Activated naive CD8-positive, alpha-beta T cell treated with anti-CD3 and anti-CD28 coated beads, Interleukin-2, amount 10 ng/mL, durations not matched to agents 7 days and 5 days (primary cell): ENCODE measurements around the gene SF3B5. TPM values are rescaled to one million over a fixed set of nuclear protein-coding genes. Genes with fewer than 3 reads are reported as not detected.

ENCODE experiments used
- ATAC-seq: fragments of 150-1000 bp; cut with Tn5 transposase; one replicate; pipeline ENCODE4 v1.10.0; 2021; ENCODE audit warnings: low read depth, moderate library complexity
- POLR2A ChIA-PET: fragments of 350-600 bp; sonication (Branson Sonifier 250); formaldehyde crosslinking; loops from one replicate; lab custom pipeline; 2021; ENCODE audit warnings: antibody characterized with exemption; lab: Charles Lee
- DNase-seq: peaks from one replicate; pipeline ENCODE4 v3.0.0; 2021
- H3K27ac Mint-ChIP-seq: one replicate; pipeline ENCODE4 v1.8.0; 2022; ENCODE audit warnings: mild to moderate bottlenecking, mixed read lengths
- H3K27me3 Mint-ChIP-seq: one replicate; pipeline ENCODE4 v1.8.0; 2022; ENCODE audit warnings: mild to moderate bottlenecking, moderate library complexity, mixed read lengths
- H3K36me3 Mint-ChIP-seq: one replicate; pipeline ENCODE4 v1.8.0; 2021; ENCODE audit warnings: mild to moderate bottlenecking, mixed read lengths
- H3K4me1 Mint-ChIP-seq: one replicate; pipeline ENCODE4 v1.8.0; 2021; ENCODE audit warnings: mixed read lengths
- H3K4me3 Mint-ChIP-seq: one replicate; pipeline ENCODE4 v1.8.0; 2022; ENCODE audit warnings: mild to moderate bottlenecking, moderate library complexity, mixed read lengths
- H3K9me3 Mint-ChIP-seq: one replicate; pipeline ENCODE4 v1.8.0; 2021; ENCODE audit warnings: mixed read lengths
- total RNA-seq, 2 experiments: library from RNA; stranded (reverse); gene quantifications; one replicate each; pipeline ENCODE4 v1.2.3, GENCODE V29; 2021

The SF3B5 gene
- total RNA-seq, 2 experiments from 2014 or later: 127 to 133 TPM

DNA sequence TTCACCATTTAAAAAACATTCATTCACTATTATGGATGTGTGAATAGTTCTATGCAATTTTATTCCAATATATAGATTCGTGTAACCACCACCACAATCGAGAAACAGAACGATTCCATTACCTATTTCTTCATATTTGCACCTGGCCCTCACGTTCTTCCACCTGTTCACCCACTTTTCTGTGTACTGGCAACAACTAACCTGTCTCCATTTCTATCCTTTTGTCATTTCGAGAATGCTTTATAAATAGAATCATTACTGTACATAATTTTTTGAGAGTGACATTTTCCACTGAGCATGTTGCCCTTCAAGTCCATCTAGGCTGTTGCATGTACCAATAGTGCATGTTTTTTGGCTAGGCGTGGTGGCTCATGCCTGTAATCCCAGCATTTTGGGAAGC lies 31.7 kb upstream of the SF3B5 start:
- no peak for ATAC-seq
- POLR2A ChIA-PET: no interaction called here

DNA sequence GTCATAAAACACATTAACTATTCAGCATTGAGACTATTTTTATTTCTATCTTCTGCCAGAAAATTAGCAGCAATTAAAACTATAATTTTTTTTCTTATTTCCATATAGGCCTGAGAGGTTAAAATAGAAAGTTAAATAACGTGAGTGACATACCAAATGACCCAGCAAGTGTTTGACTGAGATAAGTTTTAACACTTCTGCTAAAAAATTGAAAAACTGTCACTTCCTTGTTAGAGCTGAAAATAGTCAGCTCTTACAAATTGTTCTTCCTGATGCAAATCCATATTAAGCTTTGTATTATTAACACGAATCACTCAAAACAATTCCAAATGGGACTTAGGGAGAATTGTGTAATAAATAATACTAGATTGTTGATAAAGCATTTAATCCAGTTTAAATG lies 28.5 kb upstream of the SF3B5 start:
- H3K36me3 Mint-ChIP-seq: peaks cover 2% of the 10 kb centered on the region
- no peak for DNase-seq
- no peak for ATAC-seq
- no peak overlapping the region for H3K27ac Mint-ChIP-seq
- H3K4me3 Mint-ChIP-seq: no peak overlapping the region
- peaks cover 3% of the 10 kb centered on the region for H3K27me3 Mint-ChIP-seq
- H3K4me1 Mint-ChIP-seq: no peaks in the 10 kb centered on the region
- H3K9me3 Mint-ChIP-seq: no peaks in the 10 kb centered on the region
- POLR2A ChIA-PET: no interaction called here

More for the DNA sequence above, 31.7 kb upstream of the SF3B5 start:
- DNase-seq: no peak
- Mint-ChIP-seq H3K4me1 (peaks cover 6% of the 10 kb centered on the region), H3K36me3 (no peaks in the 10 kb centered on the region), H3K27ac (no peak overlapping the region), H3K27me3 (no peaks in the 10 kb centered on the region), H3K4me3 (no peak overlapping the region), H3K9me3 (no peaks in the 10 kb centered on the region)

GRCh38 chr6:144123421-144123820 lies 28.0 kb upstream of the SF3B5 start:
- ATAC-seq (no peak), DNase-seq (no peak)
- H3K9me3 Mint-ChIP-seq: no peaks in the 10 kb centered on the region
- peaks cover 2% of the 10 kb centered on the region for H3K36me3 Mint-ChIP-seq
- POLR2A ChIA-PET: no interaction called here
- H3K4me3 Mint-ChIP-seq: no peak overlapping the region
- H3K27ac Mint-ChIP-seq: no peak overlapping the region
- no peaks in the 10 kb centered on the region for H3K4me1 Mint-ChIP-seq
- H3K27me3 Mint-ChIP-seq: peaks cover 3% of the 10 kb centered on the region

- POLR2A ChIA-PET: no interaction called here
- Mint-ChIP-seq H3K4me1 (no peaks in the 10 kb centered on the region), H3K27ac (no peak overlapping the region), H3K9me3 (no peaks in the 10 kb centered on the region), H3K36me3 (peaks cover 2% of the 10 kb centered on the region), H3K27me3 (peaks cover 3% of the 10 kb centered on the region), H3K4me3 (no peak overlapping the region)
- DNase-seq (no peak), ATAC-seq (no peak)
These were observed 27.5 kb upstream of the SF3B5 start for GRCh38 chr6:144122861-144123260.

GRCh38 chr6:144119376-144119775 lies 24.0 kb upstream of the SF3B5 start:
- Mint-ChIP-seq H3K4me1 (no peaks in the 10 kb centered on the region), H3K4me3 (no peak overlapping the region), H3K36me3 (peaks cover 2% of the 10 kb centered on the region), H3K27me3 (peaks cover 5% of the 10 kb centered on the region), H3K9me3 (no peaks in the 10 kb centered on the region), H3K27ac (no peak overlapping the region)
- POLR2A ChIA-PET: no interaction called here
- DNase-seq (no peak), ATAC-seq (no peak)

DNA sequence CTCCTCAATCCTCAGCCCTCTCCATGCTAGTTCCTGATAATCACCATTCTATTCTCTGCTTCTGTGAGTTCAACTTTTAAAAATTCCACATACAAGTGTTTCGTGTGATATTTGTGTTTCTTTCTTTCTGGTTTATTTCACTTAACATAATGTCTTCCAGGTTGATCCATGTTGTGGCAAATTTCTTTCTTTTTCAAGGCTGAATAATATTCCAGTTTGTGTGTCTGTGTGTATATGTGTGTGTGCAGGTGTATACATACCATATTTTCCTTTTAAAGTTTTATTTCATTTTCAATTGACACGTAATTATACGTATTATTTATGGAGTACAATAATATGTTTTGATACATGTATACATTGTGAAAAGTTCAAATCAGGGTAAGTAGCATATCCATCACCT lies 19.8 kb upstream of the SF3B5 start:
- no peak overlapping the region for H3K27ac Mint-ChIP-seq
- ATAC-seq (no peak), DNase-seq (no peak)
- H3K9me3 Mint-ChIP-seq: no peaks in the 10 kb centered on the region
- POLR2A ChIA-PET: no interaction called here
- H3K36me3 Mint-ChIP-seq: no peaks in the 10 kb centered on the region
- peaks cover 6% of the 10 kb centered on the region for H3K27me3 Mint-ChIP-seq
- H3K4me1 Mint-ChIP-seq: no peaks in the 10 kb centered on the region
- H3K4me3 Mint-ChIP-seq: no peak overlapping the region

- Mint-ChIP-seq H3K4me1 (no peaks in the 10 kb centered on the region), H3K9me3 (no peaks in the 10 kb centered on the region), H3K27me3 (peaks cover 6% of the 10 kb centered on the region), H3K27ac (no peak overlapping the region), H3K4me3 (no peak overlapping the region), H3K36me3 (no peaks in the 10 kb centered on the region)
- POLR2A ChIA-PET: no interaction called here
- no peak for ATAC-seq
- no peak for DNase-seq
These were observed 18.0 kb upstream of the SF3B5 start for GRCh38 chr6:144113366-144113765.

DNA sequence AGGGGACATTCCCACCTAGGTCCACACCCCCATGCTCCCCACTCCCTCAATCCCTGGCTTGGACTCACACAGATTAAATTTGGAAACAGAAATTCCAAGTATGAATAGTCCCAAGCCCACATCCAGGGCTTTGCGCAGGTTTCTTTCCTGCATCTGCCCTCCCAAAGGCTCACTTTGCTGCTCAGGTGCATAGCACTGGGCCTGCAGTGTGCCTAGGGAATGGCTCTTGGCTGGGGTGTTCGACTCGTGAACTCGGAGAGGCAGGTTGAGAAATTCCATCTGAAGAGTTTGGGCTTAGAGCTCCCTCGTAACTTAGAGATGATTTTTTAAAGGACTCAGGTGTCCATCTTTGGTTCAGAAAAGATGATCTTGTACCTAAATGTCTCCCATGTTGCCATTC lies 14.8 kb upstream of the SF3B5 start:
- DNase-seq (no peak), ATAC-seq (no peak)
- Mint-ChIP-seq H3K36me3 (no peaks in the 10 kb centered on the region), H3K9me3 (no peaks in the 10 kb centered on the region), H3K27ac (no peak overlapping the region), H3K4me3 (no peak overlapping the region), H3K4me1 (peaks cover 7% of the 10 kb centered on the region), H3K27me3 (peaks cover 5% of the 10 kb centered on the region)
- POLR2A ChIA-PET: no interaction called here

DNA sequence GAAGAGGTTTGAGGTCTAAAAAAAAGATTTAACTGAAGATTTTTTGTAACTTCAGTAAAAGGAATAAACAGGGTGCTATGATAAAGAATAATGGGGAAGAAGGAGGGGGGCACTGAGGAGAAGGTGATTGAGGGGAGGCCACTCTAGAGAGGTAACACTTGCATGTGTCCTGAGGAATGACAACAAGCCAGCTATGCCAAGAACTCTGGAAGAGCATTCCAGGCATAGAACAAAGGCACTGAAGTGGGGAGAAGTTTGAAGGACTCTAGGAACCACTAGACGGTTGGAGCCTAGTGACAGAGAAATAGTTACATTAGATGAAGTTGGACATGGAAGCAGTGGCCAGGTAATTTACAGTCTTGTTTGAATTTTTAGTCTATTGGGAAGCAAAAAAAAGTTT lies 10.8 kb upstream of the SF3B5 start:
- Mint-ChIP-seq H3K4me3 (no peak overlapping the region), H3K36me3 (no peaks in the 10 kb centered on the region), H3K27ac (no peak overlapping the region), H3K4me1 (peaks cover 8% of the 10 kb centered on the region), H3K27me3 (no peaks in the 10 kb centered on the region), H3K9me3 (no peaks in the 10 kb centered on the region)
- POLR2A ChIA-PET: no interaction called here
- no peak for ATAC-seq
- DNase-seq: no peak

GRCh38 chr6:144104898-144105487 lies 9.6 kb upstream of the SF3B5 start:
- no peak overlapping the region for H3K4me3 Mint-ChIP-seq
- POLR2A ChIA-PET: no interaction called here
- H3K36me3 Mint-ChIP-seq: no peaks in the 10 kb centered on the region
- peaks cover 8% of the 10 kb centered on the region for H3K4me1 Mint-ChIP-seq
- no peaks in the 10 kb centered on the region for H3K27me3 Mint-ChIP-seq
- no peaks in the 10 kb centered on the region for H3K9me3 Mint-ChIP-seq
- no peak overlapping the region for H3K27ac Mint-ChIP-seq
- DNase-seq: no peak
- ATAC-seq: peak; percentile 85

- Mint-ChIP-seq H3K4me1 (peaks cover 8% of the 10 kb centered on the region), H3K27me3 (no peaks in the 10 kb centered on the region), H3K36me3 (no peaks in the 10 kb centered on the region), H3K27ac (no peak overlapping the region), H3K9me3 (no peaks in the 10 kb centered on the region), H3K4me3 (no peak overlapping the region)
- POLR2A ChIA-PET: no interaction called here
- ATAC-seq (no peak), DNase-seq (no peak)
These were observed 9.1 kb upstream of the SF3B5 start for GRCh38 chr6:144104488-144104887.

DNA sequence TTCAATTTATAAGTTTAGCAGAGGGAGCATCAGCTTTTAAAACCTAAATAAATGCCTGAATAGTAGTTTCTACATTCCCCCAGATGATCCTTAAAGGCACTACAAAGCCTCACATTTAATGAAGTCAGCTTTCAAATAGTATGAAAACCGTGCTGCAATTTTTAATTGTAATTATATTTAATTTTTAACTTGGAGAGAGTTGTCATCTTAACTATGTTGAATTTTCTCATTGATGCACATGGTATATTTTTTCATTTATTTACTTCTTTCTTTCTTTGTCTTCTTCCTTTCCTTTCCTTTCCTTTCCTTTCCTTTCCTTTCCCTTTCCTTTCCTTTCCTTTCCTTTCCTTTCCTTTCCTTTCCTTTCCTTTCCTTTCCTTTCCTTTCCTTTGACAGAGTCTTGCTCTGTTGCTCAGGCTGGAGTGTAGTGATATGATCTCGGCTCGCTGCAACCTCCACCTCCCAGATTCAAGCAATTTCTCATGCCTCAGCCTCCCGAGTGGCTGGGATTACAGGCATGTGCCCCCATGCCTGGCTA lies 7.7 kb upstream of the SF3B5 start:
- Mint-ChIP-seq H3K27ac (no peak overlapping the region), H3K4me3 (no peak overlapping the region), H3K9me3 (no peaks in the 10 kb centered on the region), H3K4me1 (peaks cover 10% of the 10 kb centered on the region), H3K36me3 (no peaks in the 10 kb centered on the region), H3K27me3 (no peaks in the 10 kb centered on the region)
- DNase-seq (no peak), ATAC-seq (no peak)
- POLR2A ChIA-PET: no interaction called here

DNA sequence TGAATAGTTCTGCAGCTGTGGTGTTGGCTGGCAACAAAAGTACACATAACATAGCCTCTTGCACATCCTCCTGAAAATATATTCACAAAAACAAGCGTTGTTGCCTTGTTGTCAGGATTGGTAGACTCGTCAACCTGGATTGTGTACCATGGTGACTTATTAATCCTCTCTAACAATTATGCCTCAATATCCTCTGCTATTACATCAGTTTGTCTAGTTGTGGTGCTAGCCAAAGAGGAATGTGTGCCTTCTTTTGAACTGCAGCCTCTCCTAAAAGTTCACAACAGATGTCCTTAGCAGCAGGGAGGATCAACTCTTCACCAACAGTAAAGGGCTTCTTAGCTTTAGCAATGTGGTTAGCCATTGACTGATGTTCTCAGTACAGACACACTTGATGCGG lies 3.6 kb upstream of the SF3B5 start:
- POLR2A ChIA-PET: no interaction called here

GRCh38 chr6:144094731-144095133 lies 641 bp downstream of the SF3B5 start:
- peaks cover 18% of the 10 kb centered on the region for H3K4me1 Mint-ChIP-seq
- no peaks in the 10 kb centered on the region for H3K27me3 Mint-ChIP-seq
- no peak for DNase-seq
- peaks cover 5% of the 10 kb centered on the region for H3K36me3 Mint-ChIP-seq
- POLR2A ChIA-PET: interaction anchor here (0.7 to 2.7 kb wide), 8 partner anchors 14 to 252 kb away, joined by 3 to 28 read pairs (median 6); partner anchors contain the start of gene LTV1
- peak overlapping the region; percentile 99 for H3K27ac Mint-ChIP-seq
- H3K4me3 Mint-ChIP-seq: peak overlapping the region; percentile 99
- no peaks in the 10 kb centered on the region for H3K9me3 Mint-ChIP-seq
- ATAC-seq: no peak

More for the DNA sequence above, 3.6 kb upstream of the SF3B5 start:
- H3K4me1 Mint-ChIP-seq: peaks cover 13% of the 10 kb centered on the region
- no peak overlapping the region for H3K4me3 Mint-ChIP-seq
- ATAC-seq (no peak), DNase-seq (no peak)
- no peaks in the 10 kb centered on the region for H3K27me3 Mint-ChIP-seq
- no peak overlapping the region for H3K27ac Mint-ChIP-seq
- no peaks in the 10 kb centered on the region for H3K9me3 Mint-ChIP-seq
- H3K36me3 Mint-ChIP-seq: peaks cover 4% of the 10 kb centered on the region
